HepG2 (cell line): ENCODE results near the gene ACSS1. TPM values are rescaled to one million over a fixed set of nuclear protein-coding genes. Genes with fewer than 3 reads are reported as not detected.
A peak's percentile ranks its signal among the peaks of the same experiment; 100 is the strongest.

Source experiments
- ARNT ChIP-seq: fragments of 450-650 bp; IDR thresholded peaks from 2 replicates; pipeline ENCODE4 v1.6.1; 2017
- HNRNPH1 ChIP-seq: fragments of 200-400 bp; formaldehyde crosslinking; optimal IDR thresholded peaks from 2 replicates; pipeline ENCODE3; 2017; ENCODE audit warnings: mild to moderate bottlenecking, low read depth, low read length
- HNRNPUL1 ChIP-seq: fragments of 200-400 bp; formaldehyde crosslinking; IDR thresholded peaks from 2 replicates; pipeline ENCODE4 v1.6.1; 2017; ENCODE audit warnings: low read depth, mild to moderate bottlenecking, low read length, moderate library complexity
- KMT2A ChIP-seq: sonication (generic); formaldehyde crosslinking; IDR thresholded peaks from 2 replicates; pipeline ENCODE4 v1.4.0; 2020; ENCODE audit warnings: missing genetic modification reagents
- NR2F1 ChIP-seq, 2 experiments: fragments of 450-650 bp in 1 of 2; formaldehyde crosslinking in 1 of 2; IDR thresholded peaks; 2 replicates each; pipeline versions ENCODE4 v1.5.0 to v1.6.1; 2016 to 2020; ENCODE audit warnings: mild to moderate bottlenecking in 1 of 2, missing compliant biosample characterization in 1 of 2, missing genetic modification reagents in 1 of 2, moderate library complexity in 1 of 2
- POLR2G ChIP-seq: fragments of 200-400 bp; formaldehyde crosslinking; IDR thresholded peaks from 2 replicates; pipeline ENCODE4 v1.6.1; 2018; ENCODE audit warnings: mild to moderate bottlenecking, low read depth, low read length, moderate library complexity
- RARA ChIP-seq: IDR thresholded peaks from 2 replicates; pipeline ENCODE4 v1.6.1; 2016; ENCODE audit warnings: missing genetic modification reagents, missing compliant biosample characterization
- REPIN1 ChIP-seq: sonication (generic); formaldehyde crosslinking; IDR thresholded peaks from 2 replicates; pipeline ENCODE4 v1.8.0; 2022; ENCODE audit warnings: missing genetic modification reagents, low read depth, mild to moderate bottlenecking, borderline replicate concordance
- RXRA ChIP-seq: sonication (generic); formaldehyde crosslinking; IDR thresholded peaks from 2 replicates; pipeline ENCODE4 v1.5.1; 2020; ENCODE audit warnings: missing genetic modification reagents
- TRIM24 ChIP-seq: sonication (generic); formaldehyde crosslinking; IDR thresholded peaks from 2 replicates; pipeline ENCODE4 v1.8.0; 2022; ENCODE audit warnings: mild to moderate bottlenecking, missing genetic modification reagents
- ZNF12 ChIP-seq: sonication (generic); formaldehyde crosslinking; IDR thresholded peaks from 2 replicates; pipeline ENCODE4 v1.5.0; 2020; ENCODE audit warnings: missing genetic modification reagents
- ZNF224 ChIP-seq: sonication (generic); formaldehyde crosslinking; IDR thresholded peaks from 2 replicates; pipeline ENCODE4 v1.5.0; 2020; ENCODE audit warnings: mild to moderate bottlenecking, missing genetic modification reagents
- ZNF569 ChIP-seq: sonication (generic); formaldehyde crosslinking; IDR thresholded peaks from 2 replicates; pipeline ENCODE4 v1.5.0; 2020; ENCODE audit warnings: mild to moderate bottlenecking, missing genetic modification reagents, moderate library complexity, borderline replicate concordance
- polyA plus RNA-seq, 8 experiments: library from polyadenylated mRNA; depleted of rRNA in 3 of 8; stranded (reverse) in 7 of 8; unstranded in 1 of 8; fragments of >200 nt; fragmentation: Illumina TruSeq in 4 of 8; extraction: Trizol in 4 of 8; gene quantifications; 2 replicates each; pipeline versions ENCODE4 v1.2.1 to v1.2.3, GENCODE V29; 2011 to 2016; ENCODE audit warnings: low read depth in 4 of 8, missing spikeins in 1 of 8, mixed read lengths in 1 of 8; ENCODE audit not compliant: insufficient read depth in 1 of 8
- total RNA-seq, 5 experiments: library from RNA; depleted of rRNA; stranded (reverse); fragments of >200 nt; fragmentation: Illumina TruSeq; extraction: Trizol; gene quantifications; 2 replicates each; pipeline ENCODE4 v1.2.3, GENCODE V29; 2016; ENCODE audit warnings: low read depth in 1 of 5
- TF ChIP-seq, protein P1 (sequence below): sonication (generic); formaldehyde crosslinking; IDR thresholded peaks from 2 replicates; pipeline ENCODE4 v1.5.0; 2020; ENCODE audit warnings: mild to moderate bottlenecking, missing genetic modification reagents, borderline replicate concordance

The ACSS1 gene
- total and polyA plus RNA-seq, 2 of the 13 experiments (the other 11 are each of a cell fraction or from before 2014, with no cell fraction given): 15.2 to 41.6 TPM

DNA sequence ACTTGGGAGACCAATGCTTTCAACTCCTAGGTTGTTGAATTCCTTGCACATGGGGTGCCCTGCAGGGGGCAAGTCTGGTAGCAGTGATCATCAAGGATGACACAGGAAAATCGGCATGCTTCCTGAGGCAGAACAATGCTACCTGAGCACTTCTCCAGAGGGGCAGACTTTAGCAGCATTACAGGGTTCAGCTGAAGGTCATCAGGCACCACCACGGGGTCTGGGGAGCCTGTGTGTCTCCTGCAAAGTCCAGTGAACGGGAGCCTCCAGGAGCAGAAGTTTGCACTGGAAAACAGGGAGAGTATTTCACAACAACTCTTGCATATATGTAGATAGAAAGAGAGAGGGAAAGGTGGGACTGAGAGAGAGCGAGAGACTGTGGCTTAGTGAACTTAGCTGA lies 13.8 kb upstream of the ACSS1 start (continued):
- 0 out of 2 replicates have a peak, but pooled peaks have one; percentile 29 for TF ChIP-seq TRIM24 (CRISPR knock-in tag)
- TF ChIP-seq ZNF569: no peak
- no peak for TF ChIP-seq POLR2G
- TF ChIP-seq, protein P1, sequence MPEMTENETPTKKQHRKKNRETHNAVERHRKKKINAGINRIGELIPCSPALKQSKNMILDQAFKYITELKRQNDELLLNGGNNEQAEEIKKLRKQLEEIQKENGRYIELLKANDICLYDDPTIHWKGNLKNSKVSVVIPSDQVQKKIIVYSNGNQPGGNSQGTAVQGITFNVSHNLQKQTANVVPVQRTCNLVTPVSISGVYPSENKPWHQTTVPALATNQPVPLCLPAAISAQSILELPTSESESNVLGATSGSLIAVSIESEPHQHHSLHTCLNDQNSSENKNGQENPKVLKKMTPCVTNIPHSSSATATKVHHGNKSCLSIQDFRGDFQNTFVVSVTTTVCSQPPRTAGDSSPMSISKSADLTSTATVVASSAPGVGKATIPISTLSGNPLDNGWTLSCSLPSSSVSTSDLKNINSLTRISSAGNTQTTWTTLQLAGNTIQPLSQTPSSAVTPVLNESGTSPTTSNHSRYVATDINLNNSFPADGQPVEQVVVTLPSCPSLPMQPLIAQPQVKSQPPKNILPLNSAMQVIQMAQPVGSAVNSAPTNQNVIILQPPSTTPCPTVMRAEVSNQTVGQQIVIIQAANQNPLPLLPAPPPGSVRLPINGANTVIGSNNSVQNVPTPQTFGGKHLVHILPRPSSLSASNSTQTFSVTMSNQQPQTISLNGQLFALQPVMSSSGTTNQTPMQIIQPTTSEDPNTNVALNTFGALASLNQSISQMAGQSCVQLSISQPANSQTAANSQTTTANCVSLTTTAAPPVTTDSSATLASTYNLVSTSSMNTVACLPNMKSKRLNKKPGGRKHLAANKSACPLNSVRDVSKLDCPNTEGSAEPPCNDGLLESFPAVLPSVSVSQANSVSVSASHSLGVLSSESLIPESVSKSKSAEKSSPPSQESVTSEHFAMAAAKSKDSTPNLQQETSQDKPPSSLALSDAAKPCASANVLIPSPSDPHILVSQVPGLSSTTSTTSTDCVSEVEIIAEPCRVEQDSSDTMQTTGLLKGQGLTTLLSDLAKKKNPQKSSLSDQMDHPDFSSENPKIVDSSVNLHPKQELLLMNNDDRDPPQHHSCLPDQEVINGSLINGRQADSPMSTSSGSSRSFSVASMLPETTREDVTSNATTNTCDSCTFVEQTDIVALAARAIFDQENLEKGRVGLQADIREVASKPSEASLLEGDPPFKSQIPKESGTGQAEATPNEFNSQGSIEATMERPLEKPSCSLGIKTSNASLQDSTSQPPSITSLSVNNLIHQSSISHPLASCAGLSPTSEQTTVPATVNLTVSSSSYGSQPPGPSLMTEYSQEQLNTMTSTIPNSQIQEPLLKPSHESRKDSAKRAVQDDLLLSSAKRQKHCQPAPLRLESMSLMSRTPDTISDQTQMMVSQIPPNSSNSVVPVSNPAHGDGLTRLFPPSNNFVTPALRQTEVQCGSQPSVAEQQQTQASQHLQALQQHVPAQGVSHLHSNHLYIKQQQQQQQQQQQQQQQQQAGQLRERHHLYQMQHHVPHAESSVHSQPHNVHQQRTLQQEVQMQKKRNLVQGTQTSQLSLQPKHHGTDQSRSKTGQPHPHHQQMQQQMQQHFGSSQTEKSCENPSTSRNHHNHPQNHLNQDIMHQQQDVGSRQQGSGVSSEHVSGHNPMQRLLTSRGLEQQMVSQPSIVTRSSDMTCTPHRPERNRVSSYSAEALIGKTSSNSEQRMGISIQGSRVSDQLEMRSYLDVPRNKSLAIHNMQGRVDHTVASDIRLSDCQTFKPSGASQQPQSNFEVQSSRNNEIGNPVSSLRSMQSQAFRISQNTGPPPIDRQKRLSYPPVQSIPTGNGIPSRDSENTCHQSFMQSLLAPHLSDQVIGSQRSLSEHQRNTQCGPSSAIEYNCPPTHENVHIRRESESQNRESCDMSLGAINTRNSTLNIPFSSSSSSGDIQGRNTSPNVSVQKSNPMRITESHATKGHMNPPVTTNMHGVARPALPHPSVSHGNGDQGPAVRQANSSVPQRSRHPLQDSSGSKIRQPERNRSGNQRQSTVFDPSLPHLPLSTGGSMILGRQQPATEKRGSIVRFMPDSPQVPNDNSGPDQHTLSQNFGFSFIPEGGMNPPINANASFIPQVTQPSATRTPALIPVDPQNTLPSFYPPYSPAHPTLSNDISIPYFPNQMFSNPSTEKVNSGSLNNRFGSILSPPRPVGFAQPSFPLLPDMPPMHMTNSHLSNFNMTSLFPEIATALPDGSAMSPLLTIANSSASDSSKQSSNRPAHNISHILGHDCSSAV (CRISPR knock-in tag): no peak
- no peak for TF ChIP-seq HNRNPUL1
- no peak for TF ChIP-seq REPIN1 (CRISPR knock-in tag)
- peak; percentile 40 for TF ChIP-seq RARA (CRISPR knock-in tag)
- TF ChIP-seq NR2F1 (CRISPR knock-in tag; IDR thresholded peaks at IDR 0.05): no peak
- TF ChIP-seq HNRNPH1: no peak
- no peak for TF ChIP-seq KMT2A (CRISPR knock-in tag)
- TF ChIP-seq ZNF12 (CRISPR knock-in tag): 0 out of 2 replicates have a peak, but pooled peaks have one; percentile 8
- TF ChIP-seq ARNT: no peak
- no peak for TF ChIP-seq ZNF224
- TF ChIP-seq RXRA (CRISPR knock-in tag): no peak
